Stimulated activated CD8-positive, alpha-beta memory T cell treated with anti-CD3 and anti-CD28 coated beads, Interleukin-15, amount 100 ng/mL, for 4 hours (primary cell): Measurements from ENCODE around the gene CTNNA2.

Experiments
- DNase-seq, 2 donors: peaks; one replicate each; pipeline ENCODE4 v3.0.0-alpha.2; 2020; ENCODE audit warnings: low read depth in 2 of 2

Gene CTNNA2

GRCh38 chr2:79612999-79613398, 100.1 kb downstream of the CTNNA2 start:
- no peak for DNase-seq

DNA sequence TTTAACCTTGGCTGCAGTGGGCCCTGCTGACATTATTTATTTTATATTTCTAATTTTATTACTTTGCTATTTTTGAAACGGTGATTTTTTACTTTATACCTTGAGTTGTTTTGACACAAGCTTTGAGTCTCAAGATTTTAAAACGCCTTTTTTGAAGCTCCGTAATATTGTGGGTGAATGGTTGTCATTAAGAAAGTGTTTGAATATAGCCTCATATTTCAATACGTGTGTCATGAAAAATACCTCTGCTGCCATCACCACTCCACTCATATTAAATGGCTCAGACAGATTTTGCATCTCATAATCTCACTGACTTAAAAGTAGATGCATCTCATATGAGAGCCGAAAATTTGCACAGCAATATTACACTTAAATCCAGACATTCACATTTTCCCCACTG, 106.6 kb downstream of the CTNNA2 start:
- DNase-seq = no peak

GRCh38 chr2:79619976-79620375, 107.1 kb downstream of the CTNNA2 start:
- no peak for DNase-seq

DNA sequence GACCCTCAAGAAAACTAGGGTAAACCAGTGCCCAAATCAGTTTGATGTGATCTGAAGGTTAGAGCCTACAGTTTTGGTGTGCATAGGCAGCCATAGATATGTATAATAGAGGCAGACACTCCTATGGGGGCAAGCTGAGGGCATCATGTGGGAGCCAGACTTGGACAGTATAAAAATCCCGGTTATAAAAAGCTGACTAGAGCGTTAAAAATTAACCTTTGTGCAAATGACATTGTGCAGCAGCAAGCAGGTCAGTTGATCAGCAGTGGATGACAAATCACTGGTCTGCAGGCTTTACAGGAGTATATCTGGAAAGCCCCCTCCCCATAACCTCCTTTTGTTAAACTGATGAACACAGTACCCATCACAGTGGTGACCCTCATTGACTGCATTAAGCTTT, 107.8 kb downstream of the CTNNA2 start:
- DNase-seq = no peak

- DNase-seq = no peak
Observed at GRCh38 chr2:79621252-79621651, 108.4 kb downstream of the CTNNA2 start.

DNA sequence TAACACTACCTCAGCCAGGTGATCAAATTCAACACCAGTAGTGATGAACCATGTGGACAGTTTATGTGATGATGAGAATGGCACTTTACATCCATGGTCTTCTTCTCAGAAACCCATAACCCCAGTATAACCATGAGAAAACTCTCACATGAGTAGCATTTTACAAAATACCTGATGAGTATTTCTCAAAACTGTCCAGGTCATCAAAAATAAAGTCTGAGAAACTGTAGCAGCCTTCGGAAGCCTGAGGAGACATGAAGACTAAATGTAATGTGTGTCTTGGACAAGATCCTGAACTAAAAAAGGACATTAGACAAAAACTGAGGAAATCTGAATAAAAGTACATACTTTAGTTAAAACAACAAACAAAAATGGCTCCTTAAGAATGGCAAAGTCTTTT, 108.9 kb downstream of the CTNNA2 start:
- no peak for DNase-seq

GRCh38 chr2:79622508-79622907, 109.7 kb downstream of the CTNNA2 start:
- DNase-seq = no peak

GRCh38 chr2:79627237-79627636, 114.4 kb downstream of the CTNNA2 start:
- no peak for DNase-seq

DNA sequence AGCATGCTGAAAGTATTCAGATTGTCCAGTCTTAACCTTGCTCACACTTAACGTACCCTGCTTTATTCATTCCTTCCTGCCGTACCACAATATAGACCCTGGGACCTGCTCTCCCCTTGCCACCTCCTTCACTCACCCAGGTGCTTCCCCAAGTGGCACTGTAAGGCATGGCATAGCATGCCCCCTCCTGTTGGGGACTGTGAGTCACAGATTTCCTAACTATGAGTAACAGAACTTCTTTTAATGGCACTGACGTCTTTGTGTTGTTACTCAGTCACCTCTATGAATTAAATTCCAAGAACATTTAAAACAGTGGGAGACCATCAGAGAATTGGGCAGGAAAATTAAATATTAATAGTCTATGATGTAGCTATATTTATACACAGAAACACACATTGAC, 117.2 kb downstream of the CTNNA2 start:
- no peak for DNase-seq

DNA sequence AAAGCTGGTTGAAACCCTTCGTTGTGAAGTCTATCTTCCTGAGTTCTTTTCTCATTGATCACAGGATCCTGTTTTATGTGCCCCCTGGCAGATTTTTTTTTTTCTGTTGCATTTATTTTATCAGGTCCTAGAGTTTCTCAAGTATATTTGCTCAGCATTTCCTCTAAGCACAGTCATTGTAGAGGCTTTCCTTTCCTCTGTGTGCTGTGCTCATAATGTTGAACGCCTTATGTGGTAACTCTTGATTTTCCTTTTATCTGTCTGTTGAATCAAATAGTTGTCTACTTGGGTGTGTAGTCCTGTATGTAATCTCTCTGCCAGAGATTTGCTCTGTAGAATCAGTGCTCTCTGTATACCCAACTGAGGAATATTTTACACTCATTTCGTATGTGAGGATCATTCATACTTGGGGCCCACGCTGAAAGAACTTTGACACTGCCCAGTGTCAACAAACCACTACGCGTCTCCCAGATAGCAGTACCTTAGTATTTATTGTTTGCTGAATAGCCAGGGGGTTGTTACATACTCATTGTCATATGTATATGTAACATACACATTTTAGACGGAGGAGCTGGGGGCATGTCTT, 118.2 kb downstream of the CTNNA2 start:
- DNase-seq = no peak

- DNase-seq = no peak
Observed at GRCh38 chr2:79638410-79638809, 125.6 kb downstream of the CTNNA2 start.

DNA sequence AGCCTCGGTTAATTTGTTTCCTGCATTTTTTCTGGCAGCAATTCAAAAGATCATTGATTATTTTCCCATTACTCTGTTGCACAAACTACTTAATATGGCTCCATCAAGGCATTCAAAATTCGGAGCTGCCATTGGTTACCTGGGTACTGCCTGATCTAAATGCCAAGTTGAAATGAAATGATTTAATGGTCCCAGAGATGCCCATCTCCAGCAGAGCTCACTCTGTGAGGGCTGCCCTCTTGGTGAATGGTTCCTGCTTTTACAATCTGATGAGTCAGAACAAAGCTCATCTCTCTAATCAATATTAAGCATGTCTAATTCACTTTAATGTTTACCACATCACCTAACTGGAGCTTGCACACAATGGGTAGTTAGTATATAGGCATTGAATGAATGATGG, 126.1 kb downstream of the CTNNA2 start:
- DNase-seq = no peak

GRCh38 chr2:79640001-79640400, 127.2 kb downstream of the CTNNA2 start:
- no peak for DNase-seq

DNA sequence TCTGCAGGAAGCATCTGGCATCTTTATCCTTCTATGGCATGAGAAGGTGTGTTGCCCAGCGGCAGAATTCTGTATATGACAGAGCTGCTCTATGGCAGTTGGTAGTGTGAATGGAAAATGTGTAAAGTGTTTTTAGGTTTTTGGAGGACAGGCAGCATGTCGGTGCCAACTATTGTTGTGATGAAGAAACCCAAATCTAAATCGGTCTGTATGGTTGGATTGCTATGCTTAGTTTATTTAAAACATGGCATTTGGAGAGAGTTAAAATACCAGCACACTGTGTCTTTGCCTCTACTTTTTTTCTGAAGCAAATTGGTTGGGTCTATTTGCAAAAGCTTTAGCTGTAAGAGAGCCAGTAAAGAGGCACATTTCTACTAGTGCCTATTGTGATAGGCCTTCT, 136.7 kb downstream of the CTNNA2 start:
- no peak for DNase-seq

DNA sequence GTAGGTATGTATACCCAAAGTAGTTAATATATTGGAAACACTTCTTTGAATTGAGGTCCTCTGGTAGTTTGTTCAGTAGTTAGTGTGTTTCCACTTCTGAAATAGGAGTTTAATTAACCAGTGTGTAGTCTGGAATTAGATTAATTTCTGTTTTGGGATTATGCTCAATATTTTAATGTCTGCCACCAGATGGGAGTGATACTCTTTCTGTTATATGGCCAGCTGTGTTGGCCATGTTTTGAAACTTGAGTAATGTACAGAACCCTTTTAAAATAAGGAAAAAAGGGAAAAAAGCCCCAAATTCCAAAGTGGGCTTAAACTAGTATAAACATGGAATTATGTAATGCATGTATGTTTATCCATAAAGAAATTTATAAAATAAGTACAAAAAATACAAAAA, 147.7 kb downstream of the CTNNA2 start:
- no peak for DNase-seq

DNA sequence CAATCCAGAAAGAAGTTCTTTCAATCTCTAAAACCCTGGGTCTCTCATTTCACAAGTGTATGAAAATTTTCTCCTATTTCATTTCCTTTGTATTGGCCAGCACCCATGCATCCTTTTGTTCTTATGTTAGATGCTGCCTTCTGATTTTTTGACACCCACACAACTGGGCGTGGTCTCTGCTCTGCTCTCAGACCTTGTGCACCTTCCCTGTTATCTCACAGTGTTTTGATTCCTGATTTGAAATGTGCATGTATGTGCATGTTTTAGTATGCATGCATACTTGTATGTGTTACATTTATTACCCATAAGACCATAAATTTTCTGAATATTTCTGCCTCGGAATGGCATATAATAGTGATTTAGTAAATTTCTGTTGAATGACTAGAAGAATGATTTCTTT, 152.2 kb downstream of the CTNNA2 start:
- DNase-seq = no peak

DNA sequence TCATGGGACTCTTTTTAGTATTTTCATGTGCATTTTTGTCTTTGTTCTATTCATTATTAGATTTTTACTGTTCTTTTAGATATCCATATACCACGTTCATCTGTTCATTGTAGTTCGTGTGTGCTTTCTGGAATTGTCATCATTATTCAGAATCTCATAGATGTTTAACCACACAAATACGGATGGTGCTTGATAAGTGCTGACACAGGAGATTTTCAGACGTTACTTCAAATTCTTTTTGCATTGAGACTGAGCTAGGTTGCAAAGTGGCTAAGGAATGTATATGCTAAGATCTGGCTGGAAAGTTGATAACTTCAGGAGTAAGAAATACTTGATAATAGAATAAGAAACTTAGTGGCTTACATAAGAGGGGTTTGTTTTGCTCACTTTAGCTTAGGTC, 153.6 kb downstream of the CTNNA2 start:
- no peak for DNase-seq

- no peak for DNase-seq
Observed at GRCh38 chr2:79669714-79670113, 156.9 kb downstream of the CTNNA2 start.

DNA sequence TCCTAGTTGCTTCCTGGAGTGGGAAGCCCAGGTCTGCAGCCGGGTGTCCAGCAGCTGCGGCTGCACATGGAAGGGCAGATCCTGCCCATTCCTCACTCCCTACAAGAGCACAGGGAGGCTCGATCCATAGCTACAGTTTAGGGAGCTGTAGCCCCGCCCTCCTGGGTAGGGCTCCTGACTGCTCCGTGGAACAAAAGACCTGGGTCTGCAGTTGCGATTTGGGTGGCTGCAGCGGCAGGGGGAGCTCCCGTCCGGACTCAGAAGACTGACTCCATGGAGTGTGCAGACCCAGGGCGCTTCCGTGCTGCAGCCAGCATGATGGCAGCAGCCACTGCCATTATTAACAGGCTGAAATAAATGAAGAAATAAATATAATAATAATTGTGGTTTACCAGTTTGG, 157.3 kb downstream of the CTNNA2 start:
- no peak for DNase-seq

DNA sequence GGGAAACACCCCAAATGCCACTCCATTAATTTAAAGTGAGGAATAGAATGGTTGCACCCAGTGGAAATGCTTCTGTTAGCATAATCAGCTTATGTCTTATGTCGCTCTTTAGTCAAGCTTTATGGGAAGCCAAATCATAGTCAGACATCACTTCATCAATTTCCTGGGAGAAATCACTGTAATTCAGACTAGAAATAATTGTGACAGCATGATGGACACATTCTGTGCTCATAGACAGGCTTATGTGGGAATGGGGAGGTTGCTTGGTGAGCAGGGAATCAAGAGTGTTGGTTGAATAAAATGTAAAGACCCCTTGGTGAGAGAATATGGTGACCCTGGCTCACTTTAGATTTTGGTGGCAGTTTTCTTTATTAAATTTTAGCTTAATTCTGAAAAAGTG, 174.0 kb downstream of the CTNNA2 start:
- DNase-seq = no peak

DNA sequence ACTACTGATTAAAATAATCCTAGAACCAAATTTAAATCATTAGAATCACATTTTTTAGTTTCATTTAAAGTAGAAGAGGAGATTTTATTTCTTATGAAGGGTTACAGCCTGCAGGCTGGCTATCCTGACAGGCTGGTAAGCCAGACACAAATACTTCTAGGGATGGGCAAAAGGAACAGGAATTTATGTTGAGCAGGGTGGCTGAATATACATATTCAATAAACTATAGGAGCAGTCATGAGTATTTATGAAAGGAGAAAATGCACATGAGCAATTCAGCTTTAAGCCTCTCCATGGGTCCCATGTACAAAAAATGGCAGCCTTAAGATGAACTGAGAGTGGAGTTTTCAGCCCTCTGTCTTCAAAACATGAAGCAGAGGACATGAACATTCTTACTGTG, 182.4 kb downstream of the CTNNA2 start:
- DNase-seq = no peak

DNA sequence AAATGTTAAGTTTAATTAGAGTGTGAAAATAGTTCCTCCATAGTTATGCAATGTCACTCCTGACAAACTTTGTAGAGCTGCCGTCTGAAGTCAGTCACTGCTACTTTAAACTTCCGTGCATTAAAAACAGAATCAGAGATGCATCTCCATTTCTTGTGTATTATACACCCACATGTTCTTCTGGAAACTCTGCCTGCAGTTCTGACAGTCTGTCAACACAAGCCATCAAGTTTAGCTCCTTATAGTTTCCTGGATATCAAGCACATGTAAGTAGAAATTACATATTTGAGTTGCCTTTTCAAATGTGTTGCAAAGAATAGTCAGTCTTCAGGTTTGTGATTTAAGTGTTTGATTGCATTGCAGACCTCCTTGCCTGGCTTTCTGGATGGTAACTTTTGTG, 184.3 kb downstream of the CTNNA2 start:
- DNase-seq = no peak

DNA sequence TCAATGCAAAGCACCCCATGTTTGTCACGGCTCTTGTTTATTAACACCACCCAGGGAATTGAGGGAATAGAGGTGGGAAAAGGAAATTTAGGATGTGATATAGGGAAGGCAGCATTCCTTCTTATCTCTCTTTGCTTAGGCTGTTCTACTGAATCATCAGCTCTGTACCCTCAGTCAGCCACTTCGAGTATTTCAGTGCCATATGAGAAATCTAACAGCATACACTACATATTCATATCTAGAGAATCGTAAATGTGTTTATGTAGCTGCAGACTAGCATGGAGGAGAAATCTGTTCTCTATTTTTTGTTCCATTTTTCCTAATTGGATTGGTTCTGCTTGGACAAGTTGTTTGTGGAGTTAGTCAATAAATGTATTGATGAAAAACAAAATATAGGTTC, 187.8 kb downstream of the CTNNA2 start:
- DNase-seq = no peak

DNA sequence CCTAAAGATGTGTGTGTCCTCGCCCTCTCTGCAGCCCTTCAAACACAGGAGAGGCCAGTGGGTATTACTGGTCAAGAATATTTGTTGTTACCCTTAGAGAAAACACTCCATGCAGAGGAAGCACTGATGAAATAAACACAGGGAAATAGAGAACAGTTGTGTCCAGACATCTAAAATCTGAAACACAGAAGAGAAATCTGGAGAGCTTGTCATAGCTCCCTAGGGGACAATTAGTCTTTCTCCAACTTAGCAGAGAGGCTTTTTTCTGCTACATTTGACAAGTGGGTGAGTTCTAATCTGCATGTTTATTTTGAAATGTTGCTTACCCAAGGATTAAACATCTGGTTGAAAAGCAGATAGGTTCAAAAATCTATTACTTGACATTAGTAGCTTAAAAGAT, 190.1 kb downstream of the CTNNA2 start:
- no peak for DNase-seq

DNA sequence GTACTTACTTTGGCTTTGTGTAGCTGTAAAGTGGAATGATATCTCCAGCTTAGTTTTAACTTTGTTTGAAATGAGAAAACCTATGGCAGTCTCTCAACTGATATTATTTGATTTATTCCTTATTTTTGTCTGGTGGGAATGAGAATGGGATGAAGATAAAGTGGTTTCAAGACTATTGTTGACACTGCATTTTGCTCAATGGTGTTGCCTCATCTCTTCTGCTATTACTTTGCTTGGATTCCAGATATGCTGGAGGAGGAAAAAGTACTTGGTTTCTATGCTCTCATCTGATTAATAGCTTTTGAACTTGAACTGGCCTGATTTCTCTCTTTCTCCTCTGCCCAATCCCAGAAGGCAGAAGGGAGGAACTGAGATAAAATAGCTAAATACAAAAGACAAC, 198.2 kb downstream of the CTNNA2 start:
- DNase-seq = no peak
